Fibroblast of mammary gland (primary cell): ENCODE data around the gene IGF1R.

Source experiments
- DNase-seq: peaks from one replicate; pipeline ENCODE4 v3.0.0-alpha.2; 2010; ENCODE audit warnings: low read depth
- H3K4me3 ChIP-seq: 2 replicates; pipeline ENCODE4 v1.5.1; 2011; ENCODE audit warnings: low read depth, mild to moderate bottlenecking, low read length, moderate library complexity; ENCODE audit not compliant: control insufficient read depth
- CTCF ChIP-seq: conservative IDR thresholded peaks from 2 replicates; pipeline ENCODE4 v1.5.1; 2011; ENCODE audit warnings: low read depth, low read length, inconsistent platforms; ENCODE audit not compliant: control insufficient read depth, insufficient read depth

IGF1R gene

GRCh38 chr15:98876451-98877369, 228.4 kb downstream of the IGF1R start:
- TF ChIP-seq CTCF: no peak
- no peak for DNase-seq

GRCh38 chr15:98878172-98878571, 229.8 kb downstream of the IGF1R start:
- DNase-seq: no peak
- no peak for TF ChIP-seq CTCF
- no peak overlapping the region for H3K4me3 ChIP-seq

More at GRCh38 chr15:98876451-98877369, 228.4 kb downstream of the IGF1R start:
- H3K4me3 ChIP-seq: no peak overlapping the region

- DNase-seq: no peak
- H3K4me3 ChIP-seq: no peak overlapping the region
- TF ChIP-seq CTCF: no peak
These were observed 230.5 kb downstream of the IGF1R start for GRCh38 chr15:98878862-98879261.

- peak; percentile 53 for TF ChIP-seq CTCF
- peak; percentile 85 for DNase-seq
- H3K4me3 ChIP-seq: no peak overlapping the region
These were observed 233.5 kb downstream of the IGF1R start for GRCh38 chr15:98881526-98882520.

GRCh38 chr15:98883478-98883877, 235.1 kb downstream of the IGF1R start:
- no peak for TF ChIP-seq CTCF
- no peak for DNase-seq
- H3K4me3 ChIP-seq: no peak overlapping the region

- no peak for DNase-seq
- no peak overlapping the region for H3K4me3 ChIP-seq
These were observed 236.6 kb downstream of the IGF1R start for GRCh38 chr15:98884894-98885293.

More at GRCh38 chr15:98884894-98885293, 236.6 kb downstream of the IGF1R start:
- no peak for TF ChIP-seq CTCF
